HAP-1 (cell line): ENCODE results near the gene COL4A1.

Experiments used
- DNase-seq, 2 experiments: peaks; one replicate each; pipeline ENCODE4 v3.0.0-alpha.2; 2016 to 2020; ENCODE audit warnings: low spot score in 2 of 2
- H3K27me3 ChIP-seq: fragments of 250-450 bp; sonication (Bioruptor Pico); 2 replicates; pipeline ENCODE4 v1.5.1; 2020; ENCODE audit warnings: low read depth, mild to moderate bottlenecking, moderate library complexity
- H3K36me3 ChIP-seq: fragments of 250-450 bp; sonication (Bioruptor Pico); replicated peaks from 2 replicates; pipeline ENCODE4 v1.5.1; 2020; ENCODE audit warnings: mild to moderate bottlenecking
- H3K4me1 ChIP-seq: fragments of 250-450 bp; sonication (Bioruptor Pico); 2 replicates; pipeline ENCODE4 v1.5.1; 2020; ENCODE audit warnings: mild to moderate bottlenecking
- H3K4me3 ChIP-seq: fragments of 250-450 bp; sonication (Bioruptor Pico); 2 replicates; pipeline ENCODE4 v1.5.1; 2020; ENCODE audit warnings: mild to moderate bottlenecking, moderate library complexity
- H3K9me3 ChIP-seq: fragments of 250-450 bp; sonication (Bioruptor Pico); 2 replicates; pipeline ENCODE4 v1.5.1; 2020; ENCODE audit warnings: mild to moderate bottlenecking, moderate library complexity
- in situ Hi-C: fragments of 300-500 bp; cut with MboI; formaldehyde crosslinking; loops from 3 replicates; pipeline ENCODE4 v1.14.3; 2020; ENCODE audit warnings: low sequenced_read_pairs, inconsistent platforms, mixed read lengths

Gene COL4A1

DNA sequence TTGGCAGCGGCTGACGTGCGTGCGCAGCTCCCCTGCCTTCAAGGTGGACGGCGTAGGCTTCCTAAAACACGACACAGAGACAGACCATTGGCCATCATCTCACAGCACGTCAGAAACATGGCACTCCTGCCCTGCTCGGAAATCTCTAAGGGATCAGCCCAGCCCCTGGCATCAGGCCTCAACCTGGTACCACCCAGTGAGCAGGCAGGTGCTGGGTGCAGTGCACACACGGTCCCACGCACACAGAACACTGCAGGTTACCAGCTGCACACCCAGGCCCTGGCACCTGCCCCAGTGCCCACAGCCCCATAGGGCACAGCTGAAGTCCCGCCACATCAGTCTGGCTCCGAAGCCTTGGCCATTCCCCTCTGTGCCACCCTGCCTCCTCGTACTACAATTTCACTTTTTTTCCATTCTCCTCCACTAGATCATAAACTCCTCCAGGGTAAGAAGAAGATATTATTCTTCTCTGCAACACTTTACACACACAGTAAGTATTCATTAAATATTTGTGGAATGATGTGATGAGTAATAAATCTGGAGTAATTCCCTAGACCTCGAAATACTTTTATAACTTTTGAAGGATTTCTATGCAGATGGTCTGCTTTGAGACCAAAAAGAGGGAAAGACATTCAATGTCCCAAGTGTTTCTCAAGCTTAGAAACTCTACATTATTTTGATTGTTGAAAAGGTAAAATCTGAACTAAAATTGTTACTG lies 156.4 kb downstream of the COL4A1 start:
- in situ Hi-C loops = no loop called here
- DNase-seq = no peak
- Histone ChIP-seq H3K9me3 (no peaks in the 10 kb centered on the region), H3K27me3 (no peaks in the 10 kb centered on the region), H3K4me3 (no peak overlapping the region), H3K4me1 (no peaks in the 10 kb centered on the region), H3K36me3 (no peaks in the 10 kb centered on the region)

GRCh38 chr13:110149036-110149435 lies 157.9 kb downstream of the COL4A1 start:
- DNase-seq = no peak
- in situ Hi-C loops = no loop called here
- Histone ChIP-seq H3K4me3 (no peak overlapping the region), H3K36me3 (no peaks in the 10 kb centered on the region), H3K27me3 (no peaks in the 10 kb centered on the region), H3K9me3 (no peaks in the 10 kb centered on the region), H3K4me1 (no peaks in the 10 kb centered on the region)

DNA sequence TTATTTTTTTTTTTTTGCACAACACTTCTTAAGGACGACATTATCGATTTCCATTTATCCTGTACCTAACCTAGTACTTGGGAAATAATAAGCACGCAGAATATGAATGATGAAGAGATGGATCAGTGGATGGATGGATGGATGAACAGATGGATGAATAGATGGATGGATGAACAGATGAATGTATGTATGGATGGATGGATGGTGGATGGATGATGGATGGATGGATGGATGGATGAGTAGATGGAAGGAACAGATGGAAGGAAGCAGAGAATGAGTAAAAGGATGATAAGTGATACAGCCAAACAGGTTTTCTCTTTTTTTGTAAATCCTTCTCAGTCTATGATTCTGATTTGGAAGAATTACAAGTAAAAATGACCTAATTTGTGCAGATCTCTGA lies 166.9 kb downstream of the COL4A1 start:
- H3K4me3 ChIP-seq = no peak overlapping the region
- H3K4me1 ChIP-seq = no peaks in the 10 kb centered on the region

GRCh38 chr13:110138700-110139036 lies 168.3 kb downstream of the COL4A1 start:
- Histone ChIP-seq H3K4me3 (no peak overlapping the region), H3K36me3 (no peaks in the 10 kb centered on the region), H3K4me1 (no peaks in the 10 kb centered on the region), H3K27me3 (0 out of 2 replicates have a peak, but pooled peaks cover 2% of the 10 kb centered on the region), H3K9me3 (no peaks in the 10 kb centered on the region)
- no peak for DNase-seq
- in situ Hi-C loops = no loop called here

More for the DNA sequence above, 166.9 kb downstream of the COL4A1 start:
- in situ Hi-C loops = no loop called here
- DNase-seq = no peak
- Histone ChIP-seq H3K27me3 (0 out of 2 replicates have a peak, but pooled peaks cover 2% of the 10 kb centered on the region), H3K36me3 (no peaks in the 10 kb centered on the region), H3K9me3 (no peaks in the 10 kb centered on the region)

DNA sequence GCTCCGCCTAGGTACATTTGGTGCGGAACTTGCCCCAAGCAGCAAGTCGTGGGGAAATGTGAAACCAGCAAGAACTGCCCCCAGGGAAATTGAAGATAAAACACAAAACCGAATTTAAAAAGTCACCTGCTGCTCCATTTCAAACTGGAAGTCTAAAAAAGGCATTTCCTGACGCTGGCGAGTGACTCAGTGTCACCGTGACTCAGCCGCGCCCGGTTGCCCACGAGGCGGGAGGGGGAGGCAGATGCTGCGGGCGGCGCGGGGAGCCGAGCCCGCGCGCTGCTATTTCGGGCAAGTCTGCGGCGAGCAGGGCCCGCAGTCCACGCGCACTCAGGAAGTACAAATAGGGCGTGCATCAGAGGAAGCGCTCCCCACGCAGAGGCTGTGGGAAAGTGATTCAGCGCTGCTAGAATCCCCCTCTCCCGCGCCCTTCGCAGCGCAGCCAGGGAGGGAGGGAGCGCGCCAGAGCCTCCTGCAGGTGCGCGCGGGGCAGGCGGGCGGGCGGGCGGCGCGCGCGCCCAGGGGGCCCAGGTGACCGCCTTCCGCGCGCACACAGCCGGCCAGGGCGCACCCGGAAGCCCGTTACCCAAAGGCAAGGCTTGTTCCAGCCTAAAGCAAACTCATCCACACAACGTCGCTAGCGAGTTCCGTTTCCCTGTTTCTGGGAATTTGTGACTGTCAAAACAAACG lies 168.8 kb downstream of the COL4A1 start:
- in situ Hi-C loops = no loop called here
- H3K4me3 ChIP-seq = no peak overlapping the region

DNA sequence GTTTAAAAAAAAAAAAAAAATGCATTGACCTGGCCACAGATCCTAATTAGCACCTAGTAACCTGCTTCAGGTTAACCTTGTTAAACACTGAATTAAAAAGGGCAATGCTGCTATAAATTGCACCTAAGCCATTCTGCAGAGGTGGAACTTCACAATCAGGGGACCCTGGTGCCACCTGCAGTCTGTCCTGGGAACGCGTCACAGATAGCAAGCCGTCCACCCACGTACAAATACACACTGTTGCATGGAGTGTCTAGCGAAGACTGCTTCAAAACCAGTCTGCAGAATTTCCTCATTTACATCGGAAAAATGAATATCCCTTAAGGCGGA lies 169.3 kb downstream of the COL4A1 start:
- Histone ChIP-seq H3K27me3 (0 out of 2 replicates have a peak, but pooled peaks cover 2% of the 10 kb centered on the region), H3K4me3 (no peak overlapping the region), H3K9me3 (no peaks in the 10 kb centered on the region), H3K4me1 (no peaks in the 10 kb centered on the region), H3K36me3 (no peaks in the 10 kb centered on the region)
- no peak for DNase-seq
- in situ Hi-C loops = no loop called here

More for the DNA sequence above, 168.8 kb downstream of the COL4A1 start:
- Histone ChIP-seq H3K36me3 (no peaks in the 10 kb centered on the region), H3K9me3 (no peaks in the 10 kb centered on the region), H3K27me3 (0 out of 2 replicates have a peak, but pooled peaks cover 2% of the 10 kb centered on the region), H3K4me1 (no peaks in the 10 kb centered on the region)
- DNase-seq = no peak

DNA sequence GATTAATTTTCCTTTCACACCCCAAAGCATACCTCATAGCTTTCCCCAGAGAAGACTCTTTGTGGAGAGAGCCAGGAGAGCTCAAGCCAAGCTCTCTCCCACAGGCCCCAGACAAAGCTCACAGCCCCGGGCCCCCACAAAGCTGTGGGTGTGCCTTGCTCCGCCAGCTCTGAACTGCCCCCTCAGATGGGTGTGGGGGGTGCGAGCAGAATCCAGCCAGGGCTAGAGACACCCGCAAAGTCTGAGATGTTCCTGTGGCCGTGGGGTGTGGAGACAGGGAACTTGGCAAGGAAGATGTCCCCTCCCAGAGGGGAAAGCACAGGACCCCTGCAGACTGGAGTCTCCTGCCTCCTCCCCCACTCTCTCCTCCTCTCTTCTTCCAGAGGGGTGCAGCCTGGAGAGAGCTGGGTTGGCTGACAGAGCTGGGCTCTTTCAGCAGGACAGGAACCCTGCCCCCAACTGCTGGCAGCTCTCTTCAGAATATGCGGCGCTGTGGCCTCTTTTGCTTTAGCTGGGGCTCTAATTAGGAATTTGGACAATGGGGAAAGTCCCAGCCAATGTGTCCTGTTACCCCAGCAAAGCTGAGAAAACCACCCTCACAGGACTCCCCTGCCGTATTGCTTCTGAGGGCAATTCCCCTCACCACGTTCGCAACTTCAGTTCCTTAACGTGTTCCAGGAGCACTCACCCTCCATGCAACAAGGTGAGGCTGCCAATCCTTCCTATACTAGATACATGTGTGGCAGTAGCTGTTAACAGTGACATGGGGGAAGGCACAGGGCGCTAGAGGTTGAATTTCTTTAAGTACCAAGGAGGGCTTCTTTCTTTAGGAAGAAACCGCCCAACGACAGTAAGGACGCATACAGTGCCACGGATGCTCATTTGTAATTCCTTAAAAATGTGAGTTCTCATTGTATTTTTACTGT lies 170.0 kb downstream of the COL4A1 start:
- Histone ChIP-seq H3K4me3 (no peak overlapping the region), H3K4me1 (no peaks in the 10 kb centered on the region), H3K27me3 (0 out of 2 replicates have a peak, but pooled peaks cover 2% of the 10 kb centered on the region), H3K36me3 (no peaks in the 10 kb centered on the region), H3K9me3 (no peaks in the 10 kb centered on the region)
- in situ Hi-C loops = no loop called here
- no peak for DNase-seq

- Histone ChIP-seq H3K27me3 (0 out of 2 replicates have a peak, but pooled peaks cover 2% of the 10 kb centered on the region), H3K9me3 (no peaks in the 10 kb centered on the region), H3K4me3 (no peak overlapping the region), H3K4me1 (no peaks in the 10 kb centered on the region), H3K36me3 (no peaks in the 10 kb centered on the region)
- no peak for DNase-seq
- in situ Hi-C loops = no loop called here
Measured at GRCh38 chr13:110135977-110136597, 170.9 kb downstream of the COL4A1 start.

- 0 out of 2 replicates have a peak, but pooled peaks cover 2% of the 10 kb centered on the region for H3K27me3 ChIP-seq
- in situ Hi-C loops = no loop called here
- H3K36me3 ChIP-seq = no peaks in the 10 kb centered on the region
- H3K9me3 ChIP-seq = no peaks in the 10 kb centered on the region
- H3K4me1 ChIP-seq = no peaks in the 10 kb centered on the region
- no peak for DNase-seq
- no peak overlapping the region for H3K4me3 ChIP-seq
Measured at GRCh38 chr13:110134801-110135200, 172.2 kb downstream of the COL4A1 start.

DNA sequence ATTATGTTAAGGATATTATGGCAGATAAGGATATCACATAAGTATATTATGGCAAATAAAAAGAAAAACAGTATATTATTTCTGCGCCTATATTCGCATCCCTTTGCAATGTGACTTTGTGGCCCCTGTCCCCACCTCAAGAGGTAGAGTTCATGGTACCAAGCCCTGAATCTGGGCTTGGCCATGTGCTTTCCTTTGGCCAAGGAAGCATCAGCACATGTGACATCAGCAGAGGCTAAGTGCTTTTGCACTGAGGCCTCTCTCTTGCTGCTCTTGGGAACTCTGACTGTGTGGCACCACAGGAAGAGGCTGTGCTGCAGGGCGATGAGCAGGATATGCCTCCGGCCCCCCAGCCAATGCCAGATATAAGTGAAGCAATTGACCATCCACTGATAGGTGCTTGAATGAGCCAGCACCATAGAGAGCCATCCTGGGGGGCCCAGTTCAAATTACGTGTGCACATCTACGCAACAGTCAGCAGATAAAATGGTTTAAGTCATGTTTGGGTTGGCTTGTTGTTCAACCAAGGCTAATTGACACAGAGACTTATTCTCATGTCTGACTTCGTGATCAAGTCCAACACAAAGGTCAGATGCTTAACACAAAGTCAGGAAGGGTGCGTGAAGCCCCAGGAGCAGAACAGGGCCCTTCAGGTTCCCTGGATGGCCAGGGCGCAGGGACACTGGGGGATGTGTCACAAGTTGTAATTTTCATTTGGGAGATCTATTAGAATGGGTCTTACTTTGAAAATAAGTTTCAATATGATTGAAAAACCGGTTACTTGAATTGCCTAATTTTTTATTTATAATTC lies 173.3 kb downstream of the COL4A1 start:
- Histone ChIP-seq H3K27me3 (0 out of 2 replicates have a peak, but pooled peaks cover 2% of the 10 kb centered on the region), H3K4me1 (no peaks in the 10 kb centered on the region), H3K9me3 (no peaks in the 10 kb centered on the region), H3K4me3 (no peak overlapping the region), H3K36me3 (no peaks in the 10 kb centered on the region)
- DNase-seq = no peak
- in situ Hi-C loops = no loop called here

GRCh38 chr13:110132225-110132982 lies 174.6 kb downstream of the COL4A1 start:
- DNase-seq = no peak
- Histone ChIP-seq H3K4me1 (no peaks in the 10 kb centered on the region), H3K36me3 (no peaks in the 10 kb centered on the region), H3K27me3 (no peaks in the 10 kb centered on the region), H3K4me3 (no peak overlapping the region), H3K9me3 (no peaks in the 10 kb centered on the region)
- in situ Hi-C loops = no loop called here

- H3K9me3 ChIP-seq = no peaks in the 10 kb centered on the region
- H3K4me1 ChIP-seq = no peaks in the 10 kb centered on the region
- no peak overlapping the region for H3K4me3 ChIP-seq
- no peaks in the 10 kb centered on the region for H3K27me3 ChIP-seq
- H3K36me3 ChIP-seq = no peaks in the 10 kb centered on the region
- in situ Hi-C loops = no loop called here
- DNase-seq = no peak
Measured at GRCh38 chr13:110131424-110131823, 175.5 kb downstream of the COL4A1 start.
